Measurements from ENCODE around the gene WDR43.

WDR43 gene

DNA sequence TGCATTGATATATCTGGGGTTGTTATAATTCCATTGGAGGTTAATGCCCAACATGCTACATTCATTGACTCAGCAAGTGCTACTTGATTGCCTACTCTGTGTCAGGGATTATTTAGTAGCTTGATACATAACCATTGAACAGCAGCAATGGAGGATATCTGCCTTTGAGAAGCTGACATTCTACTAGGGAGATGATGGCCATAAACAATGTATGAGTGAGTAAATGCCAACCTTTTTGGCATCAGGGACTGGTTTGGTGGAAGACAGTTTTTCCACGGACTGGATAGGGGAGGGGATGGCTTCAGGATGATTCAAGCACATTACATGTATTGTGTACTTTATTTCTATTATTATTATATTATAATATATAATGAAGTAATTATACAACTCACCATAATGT, 54.7 kb downstream of the WDR43 start:
- H3K4me3 ChIP-seq (ENCODE audit: low read length) = no peak overlapping the region
- no peaks in the 10 kb centered on the region for H3K4me1 ChIP-seq (ENCODE audit: control insufficient read depth, low read length)
- no peak overlapping the region for H3K27ac ChIP-seq (ENCODE audit: low read depth, low read length)
- no peaks in the 10 kb centered on the region for H3K9me2 ChIP-seq (replicated peaks; ENCODE audit: control insufficient read depth, low read length)
- no peaks in the 10 kb centered on the region for H3K79me2 ChIP-seq (ENCODE audit: control insufficient read depth, low read length)
- no peaks in the 10 kb centered on the region for H3K9me3 ChIP-seq (ENCODE audit: control insufficient read depth, insufficient read depth, low read length)
- H3K4me2 ChIP-seq (ENCODE audit: low read length) = no peak overlapping the region
- H4K20me1 ChIP-seq (ENCODE audit: control insufficient read depth, insufficient read depth, low read depth, low read length) = no peaks in the 10 kb centered on the region
- peaks cover 48% of the 10 kb centered on the region for H3K36me3 ChIP-seq (ENCODE audit: control insufficient read depth, low read length)
- no peaks in the 10 kb centered on the region for H3K27me3 ChIP-seq (ENCODE audit: control insufficient read depth, low read length)
- TF ChIP-seq EZH2phosphoT487 (IDR thresholded peaks at IDR 0.05; ENCODE audit: borderline replicate concordance, low read length) = no peak
- TF ChIP-seq CTCF (IDR thresholded peaks at IDR 0.05; ENCODE audit: low read depth, low read length, poor library complexity, severe bottlenecking) = no peak
- H3F3A ChIP-seq (ENCODE audit: control insufficient read depth, insufficient read depth) = peaks cover 36% of the 10 kb centered on the region

- H3K36me3 ChIP-seq (ENCODE audit: control insufficient read depth, low read length) = peaks cover 42% of the 10 kb centered on the region
- no peaks in the 10 kb centered on the region for H3K4me1 ChIP-seq (ENCODE audit: control insufficient read depth, low read length)
- H3K9me3 ChIP-seq (ENCODE audit: control insufficient read depth, insufficient read depth, low read length) = no peaks in the 10 kb centered on the region
- H3K4me3 ChIP-seq (ENCODE audit: low read length) = no peak overlapping the region
- TF ChIP-seq EZH2phosphoT487 (IDR thresholded peaks at IDR 0.05; ENCODE audit: borderline replicate concordance, low read length) (no peak), CTCF (IDR thresholded peaks at IDR 0.05; ENCODE audit: low read depth, low read length, poor library complexity, severe bottlenecking) (no peak)
- H3F3A ChIP-seq (ENCODE audit: control insufficient read depth, insufficient read depth) = peaks cover 36% of the 10 kb centered on the region
- no peak overlapping the region for H3K27ac ChIP-seq (ENCODE audit: low read depth, low read length)
- H3K4me2 ChIP-seq (ENCODE audit: low read length) = no peak overlapping the region
- no peaks in the 10 kb centered on the region for H3K79me2 ChIP-seq (ENCODE audit: control insufficient read depth, low read length)
- H3K27me3 ChIP-seq (ENCODE audit: control insufficient read depth, low read length) = no peaks in the 10 kb centered on the region
- H3K9me2 ChIP-seq (replicated peaks; ENCODE audit: control insufficient read depth, low read length) = no peaks in the 10 kb centered on the region
- no peaks in the 10 kb centered on the region for H4K20me1 ChIP-seq (ENCODE audit: control insufficient read depth, insufficient read depth, low read depth, low read length)
Measured at GRCh38 chr2:28949617-28950305, 55.3 kb downstream of the WDR43 start.

DNA sequence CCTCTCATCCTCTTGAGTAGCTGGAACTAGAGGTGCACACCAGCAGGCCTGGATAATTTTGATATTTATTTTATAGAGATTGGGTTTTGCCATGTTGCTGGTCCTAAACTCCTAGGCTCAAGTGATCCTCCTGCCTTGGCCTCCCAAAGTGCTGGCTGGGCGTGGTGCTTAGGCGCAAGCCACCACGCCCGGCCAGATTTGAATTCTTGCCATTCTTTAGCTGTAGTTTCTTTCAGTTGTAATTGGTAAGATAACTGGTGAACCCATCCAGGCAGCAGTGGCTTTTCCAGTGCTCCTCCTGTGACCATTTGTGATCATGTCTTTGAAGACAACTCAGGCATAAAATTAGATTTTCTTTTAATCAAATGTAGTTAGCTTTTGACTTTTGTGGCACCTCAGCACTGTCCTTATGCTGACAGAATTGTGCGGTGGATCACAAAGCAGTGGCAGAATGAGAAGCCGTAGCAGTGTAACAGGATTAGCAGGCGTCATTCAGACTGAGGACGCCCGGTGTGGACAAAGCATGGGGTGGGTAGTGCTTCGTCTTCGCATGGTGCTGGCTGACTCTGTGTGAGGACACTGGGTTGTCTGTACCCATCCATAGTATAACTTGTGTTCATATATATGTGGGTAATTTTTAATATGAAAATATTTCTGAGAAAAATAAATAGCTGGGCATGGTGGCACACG, 56.6 kb downstream of the WDR43 start:
- no peaks in the 10 kb centered on the region for H3K27me3 ChIP-seq (ENCODE audit: control insufficient read depth, low read length)
- H3K4me2 ChIP-seq (ENCODE audit: low read length) = no peak overlapping the region
- H3K36me3 ChIP-seq (ENCODE audit: control insufficient read depth, low read length) = peaks cover 29% of the 10 kb centered on the region
- peaks cover 35% of the 10 kb centered on the region for H3F3A ChIP-seq (ENCODE audit: control insufficient read depth, insufficient read depth)
- no peaks in the 10 kb centered on the region for H3K9me3 ChIP-seq (ENCODE audit: control insufficient read depth, insufficient read depth, low read length)
- H3K79me2 ChIP-seq (ENCODE audit: control insufficient read depth, low read length) = no peaks in the 10 kb centered on the region
- no peak for TF ChIP-seq EZH2phosphoT487 (IDR thresholded peaks at IDR 0.05; ENCODE audit: borderline replicate concordance, low read length)
- TF ChIP-seq CTCF (IDR thresholded peaks at IDR 0.05; ENCODE audit: low read depth, low read length, poor library complexity, severe bottlenecking) = no peak
- H3K9me2 ChIP-seq (replicated peaks; ENCODE audit: control insufficient read depth, low read length) = no peaks in the 10 kb centered on the region
- no peak overlapping the region for H3K27ac ChIP-seq (ENCODE audit: low read depth, low read length)
- H3K4me3 ChIP-seq (ENCODE audit: low read length) = no peak overlapping the region
- H4K20me1 ChIP-seq (ENCODE audit: control insufficient read depth, insufficient read depth, low read depth, low read length) = no peaks in the 10 kb centered on the region
- H3K4me1 ChIP-seq (ENCODE audit: control insufficient read depth, low read length) = no peaks in the 10 kb centered on the region
